Natural killer cell (primary cell): Measurements from ENCODE around the gene SLC12A8. TPM values are rescaled to one million over a fixed set of nuclear protein-coding genes. Genes with fewer than 3 reads are reported as not detected.

Source experiments
- ATAC-seq, 3 donors: fragments of 150-1000 bp in 2 of 3; fragments of 200-7000 bp in 1 of 3; cut with Tn5 transposase; 1 replicate in 1 of 3; 2 replicates in 2 of 3; pipeline ENCODE4 v1.10.0; 2021; ENCODE audit warnings: mild to moderate bottlenecking in 2 of 3, moderate library complexity in 2 of 3
- DNase-seq, 2 donors: peaks; one replicate each; pipeline versions ENCODE4 v3.0.0 to v3.0.0-alpha.2; 2013 to 2021; ENCODE audit warnings: mixed read lengths in 1 of 2
- H3K27ac ChIP-seq: one replicate; pipeline ENCODE4 v1.5.1; 2013; ENCODE audit warnings: mild to moderate bottlenecking, low read length
- H3K27me3 ChIP-seq: one replicate; pipeline ENCODE4 v1.6.1; 2013; ENCODE audit warnings: low read length; ENCODE audit not compliant: control insufficient read depth, insufficient read depth
- H3K36me3 ChIP-seq: one replicate; pipeline ENCODE4 v1.6.1; 2013; ENCODE audit warnings: low read length; ENCODE audit not compliant: control insufficient read depth, insufficient read depth
- H3K4me1 ChIP-seq: one replicate; pipeline ENCODE4 v1.6.1; 2013; ENCODE audit warnings: low read length; ENCODE audit not compliant: control insufficient read depth, insufficient read depth
- H3K4me3 ChIP-seq: one replicate; pipeline ENCODE4 v1.5.1; 2013; ENCODE audit warnings: low read length
- H3K9me3 ChIP-seq: one replicate; pipeline ENCODE4 v1.6.1; 2013; ENCODE audit warnings: low read length; ENCODE audit not compliant: control insufficient read depth, insufficient read depth
- H3K27ac Mint-ChIP-seq, 2 donors: one replicate each; pipeline ENCODE4 v1.8.0; 2022; ENCODE audit warnings: mild to moderate bottlenecking in 2 of 2, mixed read lengths in 2 of 2, moderate library complexity in 1 of 2
- H3K27me3 Mint-ChIP-seq, 2 donors: one replicate each; pipeline ENCODE4 v1.8.0; 2022; ENCODE audit warnings: low read depth in 2 of 2, mixed read lengths in 2 of 2
- H3K36me3 Mint-ChIP-seq: one replicate; pipeline ENCODE4 v1.8.0; 2022; ENCODE audit warnings: mixed read lengths
- H3K4me1 Mint-ChIP-seq, 2 donors: one replicate each; pipeline ENCODE4 v1.8.0; 2022; ENCODE audit warnings: mixed read lengths in 2 of 2
- H3K4me3 Mint-ChIP-seq: one replicate; pipeline ENCODE4 v1.8.0; 2022; ENCODE audit warnings: mild to moderate bottlenecking, moderate library complexity, mixed read lengths
- H3K9me3 Mint-ChIP-seq, 2 donors: one replicate each; pipeline ENCODE4 v1.8.0; 2022; ENCODE audit warnings: mixed read lengths in 2 of 2
- WGBS: methylation state at CpG from one replicate; pipeline ENCODE4 v1.1.7; 2013; ENCODE audit warnings: missing lambda C conversion rate; ENCODE audit not compliant: insufficient coverage; 5-methylcytosine and 5-hydroxymethylcytosine counted together
- intact Hi-C: fragments of 100-400 bp; cut with micrococcal nuclease; formaldehyde crosslinking; loops from one replicate; pipeline ENCODE4 v1.14.2; 2022
- total RNA-seq, 4 donors: library from RNA; stranded (reverse); fragments of 120-200 nt in 1 of 4; gene quantifications; one replicate each; pipeline versions ENCODE4 v1.2.3 to v1.2.4, GENCODE V29; 2013 to 2022
- TF ChIP-seq, protein P1 (sequence below): fragments of 200-600 bp; IDR thresholded peaks from one replicate; pipeline ENCODE4 v1.8.0; 2022; ENCODE audit warnings: antibody characterized with exemption

Gene SLC12A8
- total RNA-seq, 3 donors from 2014 or later (not counting 1 experiment from before 2014, with no cell fraction given): 0.25 to 1.4 (median 0.61) TPM

DNA sequence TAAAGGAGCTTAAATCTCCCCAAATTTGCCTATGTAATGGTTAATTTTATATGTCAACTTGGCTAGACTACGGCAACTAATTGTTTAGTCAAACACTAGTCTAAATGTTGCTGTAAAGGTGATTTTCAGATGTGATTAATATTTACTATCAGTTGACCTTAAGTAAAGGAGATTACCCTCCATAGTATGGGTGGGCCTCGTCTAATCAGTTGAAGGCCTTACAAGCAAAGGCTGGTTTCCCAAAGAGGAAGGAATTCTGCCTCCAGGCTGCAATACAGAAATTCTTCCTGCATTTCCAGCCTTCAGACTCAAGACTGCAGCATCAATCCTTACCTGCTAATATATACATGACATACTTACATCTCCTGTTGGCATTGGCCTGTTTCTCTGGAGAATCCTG lies 23.6 kb downstream of the SLC12A8 start:
- no peaks in the 10 kb centered on the region for H3K27me3 Mint-ChIP-seq
- intact Hi-C loops: no loop called here
- H3K4me1 Mint-ChIP-seq: no peaks in the 10 kb centered on the region
- TF ChIP-seq, protein P1, sequence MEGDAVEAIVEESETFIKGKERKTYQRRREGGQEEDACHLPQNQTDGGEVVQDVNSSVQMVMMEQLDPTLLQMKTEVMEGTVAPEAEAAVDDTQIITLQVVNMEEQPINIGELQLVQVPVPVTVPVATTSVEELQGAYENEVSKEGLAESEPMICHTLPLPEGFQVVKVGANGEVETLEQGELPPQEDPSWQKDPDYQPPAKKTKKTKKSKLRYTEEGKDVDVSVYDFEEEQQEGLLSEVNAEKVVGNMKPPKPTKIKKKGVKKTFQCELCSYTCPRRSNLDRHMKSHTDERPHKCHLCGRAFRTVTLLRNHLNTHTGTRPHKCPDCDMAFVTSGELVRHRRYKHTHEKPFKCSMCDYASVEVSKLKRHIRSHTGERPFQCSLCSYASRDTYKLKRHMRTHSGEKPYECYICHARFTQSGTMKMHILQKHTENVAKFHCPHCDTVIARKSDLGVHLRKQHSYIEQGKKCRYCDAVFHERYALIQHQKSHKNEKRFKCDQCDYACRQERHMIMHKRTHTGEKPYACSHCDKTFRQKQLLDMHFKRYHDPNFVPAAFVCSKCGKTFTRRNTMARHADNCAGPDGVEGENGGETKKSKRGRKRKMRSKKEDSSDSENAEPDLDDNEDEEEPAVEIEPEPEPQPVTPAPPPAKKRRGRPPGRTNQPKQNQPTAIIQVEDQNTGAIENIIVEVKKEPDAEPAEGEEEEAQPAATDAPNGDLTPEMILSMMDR: no peak
- H3K27ac Mint-ChIP-seq: no peak overlapping the region
- H3K27ac ChIP-seq: no peak overlapping the region
- no peaks in the 10 kb centered on the region for H3K9me3 Mint-ChIP-seq
- H3K4me3 ChIP-seq: no peak overlapping the region
- H3K27me3 ChIP-seq: no peaks in the 10 kb centered on the region
- no peaks in the 10 kb centered on the region for H3K36me3 ChIP-seq
- DNase-seq (no peak), ATAC-seq (no peak)
- H3K36me3 Mint-ChIP-seq: no peaks in the 10 kb centered on the region
- 90% methylated on average over 1 of the region's 2 CpGs for WGBS
- H3K9me3 ChIP-seq: no peaks in the 10 kb centered on the region
- no peaks in the 10 kb centered on the region for H3K4me1 ChIP-seq
- no peak overlapping the region for H3K4me3 Mint-ChIP-seq

DNA sequence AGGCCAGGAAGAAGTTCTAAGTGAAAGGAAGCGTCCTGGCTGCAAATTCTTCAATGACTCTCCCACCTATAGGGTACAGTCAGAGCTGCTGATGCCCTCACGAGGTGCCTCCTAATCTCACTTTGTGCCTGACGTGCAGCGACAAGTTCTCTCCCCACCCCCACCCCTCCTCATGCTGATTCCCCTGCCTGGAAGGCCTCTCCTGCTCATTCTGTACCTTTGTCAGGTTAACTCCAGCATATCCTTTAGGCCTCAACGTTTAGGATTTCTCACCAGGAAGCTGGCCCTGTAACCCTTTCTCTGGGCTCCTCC lies 25.0 kb downstream of the SLC12A8 start:
- 84% methylated on average over 5 of the region's 5 CpGs for WGBS
- no peaks in the 10 kb centered on the region for H3K27me3 Mint-ChIP-seq
- intact Hi-C loops: no loop called here

DNA sequence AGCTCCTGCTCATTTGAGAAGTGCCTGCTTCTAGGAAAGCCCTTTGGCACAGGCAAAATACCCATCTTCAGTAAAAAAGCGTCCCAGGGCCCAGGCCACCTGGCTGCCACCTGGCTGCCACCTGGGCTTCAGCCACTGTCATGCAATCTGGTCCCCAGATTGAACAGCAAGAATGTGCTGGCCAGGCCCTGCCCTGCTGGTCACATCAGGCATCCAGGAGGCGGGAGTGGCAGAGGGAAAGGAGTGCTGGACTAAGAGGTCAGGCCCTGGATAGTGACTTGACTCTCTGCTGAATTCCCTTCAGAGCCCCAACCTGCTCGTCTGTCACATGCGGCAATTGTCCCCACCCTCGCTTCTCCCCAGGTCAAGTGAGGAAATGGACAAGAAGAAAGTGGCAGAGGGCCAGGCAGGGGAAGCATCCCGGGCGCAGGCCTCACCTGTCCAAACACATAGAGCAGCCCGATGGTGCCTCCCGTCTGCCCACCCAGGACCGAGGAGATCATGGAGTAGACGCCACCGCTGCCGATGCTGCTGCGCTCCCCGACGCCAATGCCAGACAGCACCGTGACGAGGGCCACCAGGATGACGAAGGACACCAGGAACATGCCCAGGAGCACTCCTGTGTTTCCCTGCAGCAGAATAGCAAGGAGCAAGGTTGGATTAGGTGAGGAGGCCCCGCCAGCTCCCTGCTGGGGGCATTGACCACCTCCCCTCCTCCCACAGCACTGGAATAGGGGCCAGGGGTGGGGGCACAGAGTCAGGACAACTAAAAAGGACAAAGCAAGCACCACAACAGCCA lies 25.5 kb downstream of the SLC12A8 start:
- ATAC-seq (no peak), DNase-seq (no peak)
- Mint-ChIP-seq H3K27ac (no peak overlapping the region), H3K36me3 (no peaks in the 10 kb centered on the region), H3K27me3 (no peaks in the 10 kb centered on the region), H3K4me1 (no peaks in the 10 kb centered on the region), H3K4me3 (no peak overlapping the region), H3K9me3 (no peaks in the 10 kb centered on the region)
- H3K4me1 ChIP-seq: no peaks in the 10 kb centered on the region
- H3K27ac ChIP-seq: no peak overlapping the region
- intact Hi-C loops: no loop called here
- no peaks in the 10 kb centered on the region for H3K36me3 ChIP-seq
- 96% methylated on average over 20 of the region's 20 CpGs for WGBS
- H3K27me3 ChIP-seq: no peaks in the 10 kb centered on the region
- no peak overlapping the region for H3K4me3 ChIP-seq
- TF ChIP-seq, protein P1: no peak
- H3K9me3 ChIP-seq: no peaks in the 10 kb centered on the region

More for the DNA sequence above, 25.0 kb downstream of the SLC12A8 start:
- H3K27ac ChIP-seq: no peak overlapping the region
- Mint-ChIP-seq H3K4me3 (no peak overlapping the region), H3K4me1 (no peaks in the 10 kb centered on the region), H3K36me3 (no peaks in the 10 kb centered on the region), H3K27ac (no peak overlapping the region), H3K9me3 (no peaks in the 10 kb centered on the region)
- no peaks in the 10 kb centered on the region for H3K4me1 ChIP-seq
- TF ChIP-seq, protein P1: no peak
- H3K9me3 ChIP-seq: no peaks in the 10 kb centered on the region
- ATAC-seq: no peak
- H3K27me3 ChIP-seq: no peaks in the 10 kb centered on the region
- no peaks in the 10 kb centered on the region for H3K36me3 ChIP-seq
- H3K4me3 ChIP-seq: no peak overlapping the region
- DNase-seq: no peak

DNA sequence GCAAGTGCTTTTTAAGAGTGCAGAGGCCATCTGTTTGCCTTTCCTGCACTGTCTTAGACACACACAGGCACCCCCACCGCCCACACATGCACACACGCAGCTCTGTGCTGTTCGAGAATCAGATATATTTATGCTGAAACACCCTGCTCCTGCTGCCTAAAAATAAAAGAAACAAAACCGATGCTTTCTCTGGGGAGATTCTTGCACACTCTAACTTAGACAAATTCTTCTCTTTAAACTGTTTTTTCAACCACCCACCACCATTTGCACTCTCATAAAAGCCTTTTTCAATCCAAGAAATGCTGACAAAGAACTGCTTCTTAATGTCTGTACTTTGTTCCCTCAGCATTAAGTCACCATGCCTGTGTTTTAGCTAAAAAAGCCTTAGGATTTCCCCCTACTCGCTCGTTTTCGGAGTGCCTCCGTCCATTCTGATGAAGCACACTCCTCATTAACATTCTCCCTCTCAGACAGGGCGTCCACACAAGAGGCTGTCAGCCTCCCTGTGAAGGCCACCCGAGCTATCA lies 26.2 kb downstream of the SLC12A8 start:
- no peaks in the 10 kb centered on the region for H3K4me1 ChIP-seq
- H3K27ac ChIP-seq: no peak overlapping the region
- H3K27me3 Mint-ChIP-seq: no peaks in the 10 kb centered on the region
- no peaks in the 10 kb centered on the region for H3K36me3 Mint-ChIP-seq
- no peak overlapping the region for H3K4me3 Mint-ChIP-seq
- no peaks in the 10 kb centered on the region for H3K9me3 Mint-ChIP-seq
- intact Hi-C loops: no loop called here
- no peak overlapping the region for H3K4me3 ChIP-seq
- H3K27ac Mint-ChIP-seq: no peak overlapping the region
- H3K4me1 Mint-ChIP-seq: no peaks in the 10 kb centered on the region
- DNase-seq (no peak), ATAC-seq (no peak)
- no peaks in the 10 kb centered on the region for H3K9me3 ChIP-seq
- H3K36me3 ChIP-seq: no peaks in the 10 kb centered on the region
- 74% methylated on average over 10 of the region's 10 CpGs for WGBS
- TF ChIP-seq, protein P1: no peak
- no peaks in the 10 kb centered on the region for H3K27me3 ChIP-seq
